GM06990 (cell line): Measurements from ENCODE around the gene OLFML2A.

ENCODE experiments used
- DNase-seq: peaks from one replicate; pipeline ENCODE4 v3.0.0-alpha.2; 2011; ENCODE audit not compliant: insufficient read length; ENCODE audit errors: extremely low read depth
- H3K27me3 ChIP-seq: replicated peaks from 2 replicates; pipeline ENCODE4 v1.6.0; 2011; ENCODE audit warnings: low read length; ENCODE audit not compliant: control insufficient read depth, insufficient read depth
- H3K36me3 ChIP-seq: 2 replicates; pipeline ENCODE4 v1.5.1; 2011; ENCODE audit warnings: low read length; ENCODE audit not compliant: control insufficient read depth, insufficient read depth
- H3K4me3 ChIP-seq: replicated peaks from 2 replicates; pipeline ENCODE4 v1.5.1; 2011; ENCODE audit warnings: low read depth, mild to moderate bottlenecking, control low read depth, low read length
- CTCF ChIP-seq: IDR thresholded peaks from 2 replicates; pipeline ENCODE4 v1.5.1; 2011; ENCODE audit warnings: low read length, control low read depth, mild to moderate bottlenecking, inconsistent platforms; ENCODE audit not compliant: insufficient read depth, poor library complexity, severe bottlenecking

OLFML2A gene

GRCh38 chr9:124812441-124812876 lies 35.5 kb downstream of the OLFML2A start:
- TF ChIP-seq CTCF: no peak
- H3K36me3 ChIP-seq: no peaks in the 10 kb centered on the region; the same call in 1 of the 2 replicates
- no peak overlapping the region for H3K4me3 ChIP-seq
- no peak for DNase-seq
- H3K27me3 ChIP-seq: no peaks in the 10 kb centered on the region

- Histone ChIP-seq H3K27me3 (no peaks in the 10 kb centered on the region), H3K4me3 (no peak overlapping the region), H3K36me3 (no peaks in the 10 kb centered on the region; the same call in 1 of the 2 replicates)
- TF ChIP-seq CTCF: no peak
- DNase-seq: no peak
Measured at GRCh38 chr9:124813041-124813440, 36.1 kb downstream of the OLFML2A start.

DNA sequence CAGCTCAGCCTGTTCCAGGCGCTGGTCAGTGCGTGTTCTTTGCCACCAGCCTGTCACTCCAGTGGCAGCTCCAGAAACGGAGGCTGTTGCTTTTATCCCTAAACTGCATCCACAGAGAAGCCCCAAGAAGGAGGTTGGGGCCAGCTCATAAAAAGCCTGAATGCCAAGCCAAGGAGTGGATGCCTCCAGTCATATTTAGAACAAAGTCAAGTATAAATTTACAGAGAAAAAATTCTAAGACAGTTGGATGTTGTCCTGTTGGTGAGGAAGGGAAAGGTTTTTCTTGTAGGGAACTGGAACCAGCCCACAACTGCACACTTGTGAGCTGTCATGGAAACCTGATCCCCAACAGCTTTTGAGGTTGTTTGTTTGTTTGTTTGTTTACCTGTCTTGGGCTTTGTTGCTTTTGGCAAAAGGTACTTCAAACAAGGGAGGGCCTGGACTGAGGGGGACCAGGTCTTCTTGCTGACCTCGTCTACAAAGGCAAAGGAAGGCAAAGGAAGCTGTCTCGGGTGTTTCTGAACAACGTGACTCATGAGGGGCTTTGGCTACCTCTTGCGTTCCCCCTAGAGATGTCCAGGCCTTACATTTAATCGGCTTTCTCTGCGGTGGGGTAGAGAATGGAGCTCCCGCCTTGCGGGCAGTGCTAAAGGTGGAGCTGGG lies 36.7 kb downstream of the OLFML2A start:
- no peak for DNase-seq
- Histone ChIP-seq H3K4me3 (no peak overlapping the region), H3K27me3 (no peaks in the 10 kb centered on the region), H3K36me3 (no peaks in the 10 kb centered on the region; the same call in 1 of the 2 replicates)
- no peak for TF ChIP-seq CTCF

- DNase-seq: no peak
- Histone ChIP-seq H3K4me3 (no peak overlapping the region), H3K27me3 (no peaks in the 10 kb centered on the region), H3K36me3 (no peaks in the 10 kb centered on the region; the same call in 1 of the 2 replicates)
- TF ChIP-seq CTCF: no peak
Measured at GRCh38 chr9:124814164-124814535, 37.2 kb downstream of the OLFML2A start.

GRCh38 chr9:124815601-124816000 lies 38.7 kb downstream of the OLFML2A start:
- Histone ChIP-seq H3K36me3 (no peaks in the 10 kb centered on the region), H3K27me3 (no peaks in the 10 kb centered on the region), H3K4me3 (no peak overlapping the region)
- TF ChIP-seq CTCF: no peak
- DNase-seq: no peak
